K562 treated with DMSO at 1 percent for 4 hours (cell line): Measurements from ENCODE around the gene DOLPP1. TPM values are rescaled to one million over a fixed set of nuclear protein-coding genes. Genes with fewer than 3 reads are reported as not detected.

Experiments
- total RNA-seq: library from RNA; unstranded; fragments of 300-600 nt; gene quantifications from 2 replicates; pipeline ENCODE4 v1.2.3, GENCODE V29; 2022; ENCODE audit not compliant: insufficient read depth

Gene DOLPP1, protein sequence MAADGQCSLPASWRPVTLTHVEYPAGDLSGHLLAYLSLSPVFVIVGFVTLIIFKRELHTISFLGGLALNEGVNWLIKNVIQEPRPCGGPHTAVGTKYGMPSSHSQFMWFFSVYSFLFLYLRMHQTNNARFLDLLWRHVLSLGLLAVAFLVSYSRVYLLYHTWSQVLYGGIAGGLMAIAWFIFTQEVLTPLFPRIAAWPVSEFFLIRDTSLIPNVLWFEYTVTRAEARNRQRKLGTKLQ
- 23.2 and 24.5 TPM in 2 replicates for total RNA-seq

DNA sequence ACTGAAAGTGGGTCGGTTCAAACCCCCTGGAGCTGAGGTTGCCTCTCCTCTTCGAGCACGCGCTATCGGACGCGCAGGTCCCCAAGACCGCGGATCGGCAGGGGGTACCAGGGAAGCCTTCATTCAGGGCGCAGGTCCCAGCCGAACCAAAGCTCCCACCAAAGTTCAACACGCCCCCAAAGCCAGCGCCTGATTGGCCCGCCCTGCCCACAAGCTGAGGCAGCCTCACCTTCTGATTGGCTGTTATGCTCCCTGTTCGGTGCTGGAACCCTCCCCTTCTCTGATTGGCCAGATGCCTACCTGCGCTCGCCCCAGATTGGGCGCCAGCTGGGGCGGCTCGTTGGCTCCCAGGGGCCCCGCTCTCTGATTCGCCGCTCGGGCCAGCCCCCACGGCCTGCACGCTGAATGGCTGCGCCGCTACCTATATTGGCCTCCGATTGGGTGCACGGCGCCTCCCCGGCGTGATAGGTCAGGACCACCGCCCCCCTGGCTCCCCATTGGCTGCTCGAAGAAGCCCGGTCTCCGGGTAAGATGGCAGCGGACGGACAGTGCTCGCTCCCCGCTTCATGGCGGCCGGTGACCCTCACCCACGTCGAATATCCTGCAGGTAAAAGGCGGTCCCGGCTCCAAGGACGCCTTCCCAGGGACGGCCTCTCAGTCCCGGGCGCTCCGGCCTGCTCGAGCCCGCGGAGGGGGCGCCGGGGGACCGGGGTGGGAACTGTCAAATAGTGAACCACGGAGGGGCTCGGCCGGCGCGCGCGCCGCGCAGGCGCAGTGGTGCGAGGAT lies at the start of gene DOLPP1:
TSS of gene DOLPP1 (plus strand) at position 511 of the 787 bp plus-strand sequence. CDS start at position 532, 21 bp downstream.

GRCh38 chr9:129036241-129036922 lies 44.5 kb upstream of the DOLPP1 start, which contains the start of gene MIGA2:
Gene MIGA2, plus strand, starts transcription at chr9:129036626. Its CDS starts 3,969 bp downstream, at chr9:129040595.

DNA sequence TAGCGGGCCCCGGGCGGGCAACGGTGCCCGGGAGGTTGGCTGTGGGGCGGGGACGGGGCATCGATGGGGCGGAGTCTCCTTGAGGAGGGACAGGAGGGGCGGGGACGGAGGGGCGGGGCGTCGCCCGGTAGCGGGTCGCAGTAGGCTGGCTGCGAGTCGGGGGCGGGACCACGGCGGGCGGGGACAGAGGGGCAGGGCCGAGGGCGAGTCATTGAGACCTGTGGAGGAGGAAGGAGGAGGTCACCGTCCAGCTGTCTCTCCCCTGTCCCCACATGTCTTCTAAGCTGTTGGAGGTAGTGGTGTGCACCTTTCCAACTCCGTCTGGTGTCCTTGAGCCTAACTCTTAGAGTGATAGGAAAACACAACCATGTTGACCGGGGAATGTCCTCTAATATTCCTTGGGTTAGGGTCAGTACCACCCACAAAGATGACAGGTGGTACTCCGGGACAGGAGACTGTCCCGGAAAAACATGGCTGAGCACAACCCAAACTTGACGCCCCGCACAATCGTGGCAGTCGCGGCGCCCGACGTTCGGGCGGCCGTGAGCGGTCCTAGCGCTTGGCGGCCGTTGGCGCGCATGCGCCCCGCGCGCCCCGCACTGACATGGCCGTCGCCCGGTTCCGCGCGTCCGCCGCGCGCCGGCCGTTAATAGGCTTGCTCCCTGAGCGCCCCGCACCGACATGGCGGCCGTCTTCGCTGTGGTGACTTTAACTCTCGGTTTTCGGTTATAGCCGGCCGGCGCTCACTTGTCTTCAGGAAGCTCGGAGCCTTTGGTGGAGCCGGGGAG lies 30.0 kb downstream of the DOLPP1 start, which contains the start of the genes CRAT and PTPA:
TSS of gene CRAT (minus strand) at position 54 of the 788 bp plus-strand sequence. CDS start 284 bp downstream, outside the sequence.
TSS of gene PTPA (plus strand) at position 676 of the 788 bp plus-strand sequence. CDS start 186 bp downstream, outside the sequence.

Other genes starting within 250 kb of the DOLPP1 start
- 15.4 and 16.1 TPM in 2 replicates for gene KYAT1, start 199.2 kb upstream of the DOLPP1 start, total RNA-seq
- gene LRRC8A, start 199.0 kb upstream of the DOLPP1 start, total RNA-seq: 28.7 and 39.4 TPM in 2 replicates
- gene PHYHD1, start 160.1 kb upstream of the DOLPP1 start, total RNA-seq: 0.51 and 2.4 TPM in 2 replicates
- 9.3 and 9.7 TPM in 2 replicates for gene DOLK, start 133.5 kb upstream of the DOLPP1 start, total RNA-seq
- 51.0 and 68.0 TPM in 2 replicates for gene NUP188, start 133.4 kb upstream of the DOLPP1 start, total RNA-seq
- 74.5 and 82.0 TPM in 2 replicates for gene SH3GLB2, start 52.8 kb upstream of the DOLPP1 start, total RNA-seq
- gene MIGA2, start 44.5 kb upstream of the DOLPP1 start, total RNA-seq: 14.2 and 26.5 TPM in 2 replicates
- gene CRAT, start 29.7 kb downstream of the DOLPP1 start, total RNA-seq: 24.3 and 29.3 TPM in 2 replicates
- gene PTPA, start 30.3 kb downstream of the DOLPP1 start, total RNA-seq: 98.6 and 104 TPM in 2 replicates
- 8.2 and 8.5 TPM in 2 replicates for gene IER5L, start 97.2 kb downstream of the DOLPP1 start, total RNA-seq